Neural cell (in vitro differentiated cells): ENCODE data around the gene ITGA8. TPM values are rescaled to one million over a fixed set of nuclear protein-coding genes. Genes with fewer than 3 reads are reported as not detected.
"Not testable (repeated sequence)": the region's sequence is repeated elsewhere in the genome, so short reads cannot be mapped to it uniquely, and the experiment has no call there.

Source experiments
- H2AFZ ChIP-seq: fragments of 200-600, 300-800 bp; sonication (generic), shearing (Covaris generic); 2 replicates; pipeline ENCODE4 v1.6.0; 2014; ENCODE audit warnings: low read depth, mild to moderate bottlenecking, antibody characterized with exemption, low read length, moderate library complexity
- H3F3A ChIP-seq: fragments of 200-600 bp; shearing (Covaris generic); 2 replicates; pipeline ENCODE4 v1.6.1; 2016; ENCODE audit warnings: mild to moderate bottlenecking, moderate library complexity, mixed read lengths, antibody characterized with exemption, low read length; ENCODE audit not compliant: insufficient read depth, poor library complexity, severe bottlenecking
- H3K27ac ChIP-seq: fragments of 200-600, 300-800 bp; sonication (generic), shearing (Covaris generic); 2 replicates; pipeline ENCODE4 v1.5.1; 2014; ENCODE audit warnings: mild to moderate bottlenecking, low read length, moderate library complexity
- H3K27me3 ChIP-seq: fragments of 300-800, 200-600 bp; sonication (generic), shearing (Covaris generic); 2 replicates; pipeline ENCODE4 v1.6.0; 2014; ENCODE audit warnings: mild to moderate bottlenecking, low read depth, low read length, moderate library complexity; ENCODE audit not compliant: insufficient read depth
- H3K36me3 ChIP-seq: fragments of 300-800, 200-600 bp; sonication (generic), shearing (Covaris generic); 2 replicates; pipeline ENCODE4 v1.5.1; 2014; ENCODE audit warnings: mild to moderate bottlenecking, antibody characterized with exemption, low read length, moderate library complexity; ENCODE audit not compliant: insufficient read depth
- H3K4me2 ChIP-seq: fragments of 300-800, 200-600 bp; sonication (generic), shearing (Covaris generic); 2 replicates; pipeline ENCODE4 v1.6.0; 2014; ENCODE audit warnings: mild to moderate bottlenecking, low read length
- H3K4me3 ChIP-seq: fragments of 300-800, 200-600 bp; sonication (generic), shearing (Covaris generic); 2 replicates; pipeline ENCODE4 v1.5.1; 2014; ENCODE audit warnings: mild to moderate bottlenecking, low read length, moderate library complexity
- H3K79me2 ChIP-seq: fragments of 200-600 bp; shearing (Covaris generic); replicated peaks from 2 replicates; pipeline ENCODE4 v1.6.0; 2014; ENCODE audit warnings: mild to moderate bottlenecking, low read length, moderate library complexity; ENCODE audit not compliant: insufficient read depth
- H3K9ac ChIP-seq: fragments of 300-800, 200-600 bp; sonication (generic), shearing (Covaris generic); 2 replicates; pipeline ENCODE4 v1.6.1; 2016; ENCODE audit warnings: mild to moderate bottlenecking, low read length, mixed read lengths
- H3K9me2 ChIP-seq: fragments of 200-600 bp; shearing (Covaris generic); 2 replicates; pipeline ENCODE4 v1.6.1; 2016; ENCODE audit warnings: mild to moderate bottlenecking, low read length, mixed read lengths; ENCODE audit not compliant: insufficient read depth
- H3K9me3 ChIP-seq: fragments of 200-600, 300-800 bp; sonication (generic), shearing (Covaris generic); 2 replicates; pipeline ENCODE4 v1.6.1; 2016; ENCODE audit warnings: mild to moderate bottlenecking, mixed run types, low read length, moderate library complexity, mixed read lengths
- H4K20me1 ChIP-seq: fragments of 200-600 bp; shearing (Covaris generic); 2 replicates; pipeline ENCODE4 v1.6.1; 2016; ENCODE audit warnings: mild to moderate bottlenecking, mixed run types; ENCODE audit not compliant: insufficient read depth
- CTCF ChIP-seq: fragments of 450-650 bp; IDR thresholded peaks from 2 replicates; pipeline ENCODE4 v1.5.1; 2014; ENCODE audit warnings: antibody characterized with exemption, mild to moderate bottlenecking, moderate library complexity; ENCODE audit not compliant: poor library complexity, severe bottlenecking
- EP300 ChIP-seq: fragments of 450-650 bp; conservative IDR thresholded peaks from 2 replicates; pipeline ENCODE4 v1.6.1; 2014; ENCODE audit warnings: antibody characterized with exemption, mild to moderate bottlenecking, moderate library complexity; ENCODE audit not compliant: poor library complexity, severe bottlenecking
- EZH2 ChIP-seq: fragments of 200-600, 300-800 bp; shearing (Covaris generic), sonication (generic); IDR thresholded peaks from 2 replicates; pipeline ENCODE4 v1.6.1; 2014; ENCODE audit warnings: antibody characterized with exemption, low read length, borderline replicate concordance, mild to moderate bottlenecking; ENCODE audit not compliant: insufficient read depth, poor library complexity, severe bottlenecking
- MXI1 ChIP-seq: fragments of 450-650 bp; conservative IDR thresholded peaks from 2 replicates; pipeline ENCODE4 v1.6.1; 2014; ENCODE audit warnings: antibody characterized with exemption, mild to moderate bottlenecking; ENCODE audit not compliant: poor library complexity, severe bottlenecking
- POLR2AphosphoS5 ChIP-seq: IDR thresholded peaks from 2 replicates; pipeline ENCODE4 v1.6.1; 2012
- RAD21 ChIP-seq: fragments of 450-650 bp; conservative IDR thresholded peaks from 2 replicates; pipeline ENCODE4 v1.6.1; 2014; ENCODE audit warnings: antibody characterized with exemption, mild to moderate bottlenecking, moderate library complexity
- SMC3 ChIP-seq: fragments of 450-650 bp; conservative IDR thresholded peaks from 2 replicates; pipeline ENCODE4 v1.6.1; 2014; ENCODE audit warnings: antibody characterized with exemption, mild to moderate bottlenecking, moderate library complexity; ENCODE audit not compliant: poor library complexity
- TAF1 ChIP-seq: IDR thresholded peaks from 2 replicates; pipeline ENCODE4 v1.6.1; 2012; ENCODE audit warnings: low read depth
- polyA plus RNA-seq: library from polyadenylated mRNA; depleted of rRNA; stranded (reverse); fragments of >200 nt; gene quantifications from 2 replicates; pipeline ENCODE4 v1.2.3, GENCODE V29; 2014
- TF ChIP-seq, protein P1 (sequence below): IDR thresholded peaks from 2 replicates; pipeline ENCODE4 v1.6.1; 2012; ENCODE audit warnings: borderline replicate concordance

Gene ITGA8
- polyA plus RNA-seq, 1 donor from 2014 or later, result 0.11 TPM

DNA sequence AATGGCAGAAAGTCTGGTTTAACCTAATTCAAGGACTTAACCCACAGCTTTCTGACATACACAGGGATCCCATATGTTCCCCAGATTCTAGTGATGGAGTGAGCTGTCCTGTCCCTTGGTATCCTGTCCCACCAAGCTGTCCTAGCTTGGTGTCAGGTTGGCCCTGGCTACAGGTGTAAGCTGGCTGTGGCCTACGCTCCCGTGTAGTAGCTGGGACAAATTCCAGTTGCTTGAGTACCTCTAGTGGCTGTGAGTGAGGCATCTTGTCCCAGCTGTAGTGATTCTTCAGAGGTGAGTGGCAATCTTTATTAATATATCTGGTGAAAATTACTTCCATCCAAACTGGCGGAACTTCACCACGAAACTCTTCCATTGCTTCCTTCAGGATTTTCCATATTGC, 243.4 kb downstream of the ITGA8 start:
- no peak overlapping the region for H3K4me3 ChIP-seq
- TF ChIP-seq POLR2AphosphoS5, result no peak
- TF ChIP-seq SMC3, result no peak
- TF ChIP-seq EP300, result no peak
- TF ChIP-seq EZH2, result no peak
- TF ChIP-seq, protein P1, sequence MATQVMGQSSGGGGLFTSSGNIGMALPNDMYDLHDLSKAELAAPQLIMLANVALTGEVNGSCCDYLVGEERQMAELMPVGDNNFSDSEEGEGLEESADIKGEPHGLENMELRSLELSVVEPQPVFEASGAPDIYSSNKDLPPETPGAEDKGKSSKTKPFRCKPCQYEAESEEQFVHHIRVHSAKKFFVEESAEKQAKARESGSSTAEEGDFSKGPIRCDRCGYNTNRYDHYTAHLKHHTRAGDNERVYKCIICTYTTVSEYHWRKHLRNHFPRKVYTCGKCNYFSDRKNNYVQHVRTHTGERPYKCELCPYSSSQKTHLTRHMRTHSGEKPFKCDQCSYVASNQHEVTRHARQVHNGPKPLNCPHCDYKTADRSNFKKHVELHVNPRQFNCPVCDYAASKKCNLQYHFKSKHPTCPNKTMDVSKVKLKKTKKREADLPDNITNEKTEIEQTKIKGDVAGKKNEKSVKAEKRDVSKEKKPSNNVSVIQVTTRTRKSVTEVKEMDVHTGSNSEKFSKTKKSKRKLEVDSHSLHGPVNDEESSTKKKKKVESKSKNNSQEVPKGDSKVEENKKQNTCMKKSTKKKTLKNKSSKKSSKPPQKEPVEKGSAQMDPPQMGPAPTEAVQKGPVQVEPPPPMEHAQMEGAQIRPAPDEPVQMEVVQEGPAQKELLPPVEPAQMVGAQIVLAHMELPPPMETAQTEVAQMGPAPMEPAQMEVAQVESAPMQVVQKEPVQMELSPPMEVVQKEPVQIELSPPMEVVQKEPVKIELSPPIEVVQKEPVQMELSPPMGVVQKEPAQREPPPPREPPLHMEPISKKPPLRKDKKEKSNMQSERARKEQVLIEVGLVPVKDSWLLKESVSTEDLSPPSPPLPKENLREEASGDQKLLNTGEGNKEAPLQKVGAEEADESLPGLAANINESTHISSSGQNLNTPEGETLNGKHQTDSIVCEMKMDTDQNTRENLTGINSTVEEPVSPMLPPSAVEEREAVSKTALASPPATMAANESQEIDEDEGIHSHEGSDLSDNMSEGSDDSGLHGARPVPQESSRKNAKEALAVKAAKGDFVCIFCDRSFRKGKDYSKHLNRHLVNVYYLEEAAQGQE, result no peak
- TF ChIP-seq MXI1, result no peak
- no peak for TF ChIP-seq TAF1
- TF ChIP-seq CTCF, result no peak
- TF ChIP-seq RAD21, result no peak
- no peak overlapping the region for H3K4me2 ChIP-seq
- H3K79me2 ChIP-seq, result no peaks in the 10 kb centered on the region
- H3F3A ChIP-seq, result no peaks in the 10 kb centered on the region
- no peaks in the 10 kb centered on the region for H3K36me3 ChIP-seq
- H3K27me3 ChIP-seq, result no peaks in the 10 kb centered on the region
- H4K20me1 ChIP-seq, result no peaks in the 10 kb centered on the region
- H3K9me3 ChIP-seq, result no peaks in the 10 kb centered on the region
- H3K9me2 ChIP-seq, result no peaks in the 10 kb centered on the region
- H2AFZ ChIP-seq, result no peak overlapping the region
- H3K9ac ChIP-seq, result no peak overlapping the region
- H3K27ac ChIP-seq, result no peak overlapping the region

- not testable (repeated sequence) for H3F3A ChIP-seq, H3K27ac ChIP-seq, H3K4me3 ChIP-seq, H4K20me1 ChIP-seq, H3K4me2 ChIP-seq, H2AFZ ChIP-seq, H3K36me3 ChIP-seq, H3K9me2 ChIP-seq, H3K9ac ChIP-seq, H3K9me3 ChIP-seq, H3K27me3 ChIP-seq, H3K79me2 ChIP-seq
These were observed 244.3 kb downstream of the ITGA8 start for GRCh38 chr10:15475439-15475838.

- Histone ChIP-seq H2AFZ (no peak overlapping the region), H3K79me2 (no peaks in the 10 kb centered on the region), H3F3A (no peaks in the 10 kb centered on the region), H3K27me3 (no peaks in the 10 kb centered on the region), H3K9me3 (no peaks in the 10 kb centered on the region), H3K4me2 (no peak overlapping the region), H3K27ac (no peak overlapping the region), H3K4me3 (no peak overlapping the region), H3K36me3 (no peaks in the 10 kb centered on the region), H4K20me1 (no peaks in the 10 kb centered on the region), H3K9me2 (no peaks in the 10 kb centered on the region), H3K9ac (no peak overlapping the region)
- TF ChIP-seq, protein P1, result no peak
These were observed 245.1 kb downstream of the ITGA8 start for GRCh38 chr10:15474671-15475070.
